GM19452 (cell line): ENCODE results near the gene VPS51.

ENCODE experiments used
- ATAC-seq: cut with Tn5 transposase; IDR thresholded peaks from one replicate; pipeline ENCODE4 v1.9.1; 2021; ENCODE audit not compliant: unreplicated experiment

Gene VPS51

DNA sequence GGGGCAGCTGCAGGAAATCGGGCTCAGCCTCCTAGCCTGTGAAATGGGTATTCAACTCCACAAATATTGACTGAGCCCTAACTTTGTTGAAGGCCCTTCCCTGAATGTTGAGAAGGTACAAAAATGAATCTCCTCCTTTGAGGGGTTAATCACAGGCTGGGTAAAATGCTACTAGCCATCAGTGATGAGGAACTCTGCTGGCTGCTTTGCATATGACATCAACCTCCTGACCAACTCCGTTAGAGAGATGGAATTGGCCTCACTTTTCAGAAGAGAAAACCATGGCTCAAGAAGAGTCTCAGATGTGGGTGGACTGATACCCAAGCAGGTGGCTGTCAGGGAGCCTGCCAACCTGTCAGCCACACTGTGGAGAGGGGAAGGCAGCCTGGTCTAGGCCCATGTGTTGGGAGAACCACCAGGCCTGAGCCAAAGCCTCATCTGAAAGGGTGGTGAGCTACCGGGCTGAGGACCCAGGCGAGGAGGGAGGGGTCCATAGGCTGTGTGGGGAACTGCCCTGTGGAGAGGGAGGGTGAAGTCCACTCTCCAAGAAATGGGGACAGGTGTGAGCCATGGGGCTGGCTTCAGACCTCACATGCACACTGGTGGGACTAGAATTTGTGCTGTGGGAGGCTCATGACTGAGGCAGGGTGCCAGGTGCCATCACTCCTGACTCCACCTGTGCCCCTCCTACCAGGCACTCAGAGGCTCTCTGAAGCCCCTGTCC, 23.9 kb upstream of the VPS51 start:
- no peak for ATAC-seq

DNA sequence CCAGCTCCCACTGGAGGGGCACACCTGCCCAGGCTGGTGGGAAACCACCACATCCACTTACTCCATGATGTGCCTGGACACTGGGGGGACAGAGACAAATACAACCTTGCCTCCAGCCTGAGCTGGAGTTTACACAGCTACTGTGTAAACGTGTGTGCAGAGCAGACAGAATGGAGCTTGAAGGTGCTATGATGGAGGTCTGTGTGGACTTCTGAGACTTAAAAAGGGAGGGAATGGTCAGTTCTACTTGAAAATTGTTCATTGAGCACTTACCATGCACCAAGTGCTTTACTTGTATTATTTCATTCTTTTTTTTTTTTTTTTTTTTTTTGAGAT, 23.4 kb upstream of the VPS51 start:
- ATAC-seq, result no peak

- no peak for ATAC-seq
Measured at GRCh38 chr11:65077451-65077850, 18.6 kb upstream of the VPS51 start.

GRCh38 chr11:65078151-65078550, 17.9 kb upstream of the VPS51 start:
- no peak for ATAC-seq

DNA sequence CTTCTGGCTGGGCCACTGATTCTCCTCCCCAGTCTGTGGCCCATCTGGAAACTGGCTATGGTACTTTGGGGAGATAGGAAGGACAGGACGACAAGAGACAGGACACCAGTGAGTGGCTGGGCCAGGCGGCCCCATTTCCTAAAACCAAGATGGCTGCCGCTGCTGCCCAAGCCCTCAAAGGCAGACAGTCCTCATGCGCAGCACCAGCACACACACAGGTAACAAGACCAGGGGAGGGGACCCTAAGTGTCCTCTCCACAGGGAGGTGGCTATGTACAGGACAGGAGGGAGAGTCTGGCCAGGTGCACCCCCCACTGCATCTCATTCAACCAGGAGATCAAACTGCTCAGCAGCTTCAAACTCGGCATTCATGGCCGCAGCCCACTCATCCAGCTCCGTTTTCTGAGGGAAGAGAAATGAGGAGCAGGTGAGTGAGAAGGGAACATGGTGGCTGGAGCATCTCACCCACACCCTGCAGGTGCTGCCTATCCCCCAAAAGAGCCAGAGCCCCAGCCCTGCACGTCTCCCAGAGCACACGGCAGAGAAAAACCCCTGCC, 17.1 kb upstream of the VPS51 start:
- ATAC-seq, result no peak

DNA sequence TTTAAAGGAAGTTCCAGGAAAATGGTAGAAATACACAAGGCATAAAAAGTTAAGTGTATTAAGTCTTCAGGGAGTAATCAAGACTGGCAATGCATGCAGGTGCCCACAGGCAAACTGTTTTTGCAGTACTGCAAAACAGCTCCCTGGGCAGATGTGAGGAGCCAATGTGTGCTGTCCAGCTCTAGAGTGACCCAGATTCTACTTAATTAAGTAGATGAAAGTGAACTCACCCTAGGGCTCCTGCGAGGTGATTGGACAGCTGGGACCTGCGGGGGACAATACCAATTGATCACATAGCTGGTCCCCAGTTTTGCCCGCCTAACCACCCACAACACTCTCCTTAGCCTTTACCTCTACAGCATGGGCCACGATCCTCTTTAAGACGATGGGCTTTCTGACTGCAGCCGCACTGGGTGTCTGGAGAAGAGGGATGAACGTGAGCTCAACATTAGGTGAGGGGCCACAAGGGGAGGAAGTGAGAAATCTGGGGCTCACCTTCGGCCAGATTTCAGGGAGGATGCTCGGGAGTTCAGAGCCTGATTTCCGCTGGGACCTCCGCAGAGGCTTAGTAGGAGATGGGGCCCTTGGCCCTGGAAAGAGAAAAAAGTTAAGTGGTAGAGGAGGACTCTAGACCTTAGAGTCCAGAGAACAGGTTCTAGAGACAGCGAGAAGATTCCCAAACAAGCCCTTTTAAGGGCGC, 12.7 kb upstream of the VPS51 start:
- ATAC-seq, result no peak

DNA sequence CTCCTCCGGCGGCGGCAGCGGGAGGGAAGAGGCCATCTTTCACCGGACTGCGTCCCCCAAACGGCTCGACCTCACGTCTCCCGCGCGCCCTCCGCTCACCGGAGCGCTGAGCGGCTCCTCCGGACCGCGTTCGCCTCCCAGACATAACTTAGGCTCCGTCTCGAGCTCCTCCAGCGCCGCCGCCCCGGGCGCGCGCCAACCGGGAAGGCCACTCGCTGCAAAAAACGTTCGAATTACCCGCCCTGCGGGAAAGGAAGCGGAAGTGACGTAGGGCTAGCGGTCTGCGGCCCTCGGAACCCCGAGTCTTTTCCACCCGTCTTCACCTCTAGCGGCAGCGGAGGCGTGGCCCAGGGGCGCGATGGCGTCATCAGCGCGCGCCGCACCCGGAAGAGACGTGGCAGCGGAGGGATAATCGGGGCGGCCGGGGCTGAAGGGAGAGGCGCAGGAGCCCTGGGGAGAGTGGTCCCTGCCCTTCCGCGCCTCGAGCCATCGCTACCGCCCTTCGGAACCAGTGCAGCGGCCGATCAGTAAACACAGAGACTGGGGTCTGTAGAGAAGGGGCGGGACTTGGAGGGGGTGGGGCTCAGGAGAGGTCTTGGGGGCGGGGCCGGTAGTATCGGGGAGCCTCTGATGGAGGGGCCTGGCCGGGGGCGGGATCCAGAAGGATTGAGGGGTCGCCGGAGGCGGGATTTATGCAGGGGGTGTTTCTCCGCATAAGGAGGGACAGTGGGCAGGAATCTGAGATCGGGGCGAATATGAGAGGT, 12.0 kb upstream of the VPS51 start, which contains the start of the genes CDCA5 and ZFPL1:
Gene CDCA5, minus strand, starts transcription at position 207 of the 764 bp plus-strand sequence. Its CDS starts 62 bp downstream, at position 145.
Gene ZFPL1, plus strand, starts transcription at position 389 of the 764 bp plus-strand sequence. CDS start 477 bp downstream, outside the sequence.
- ATAC-seq, result peak; percentile 79

GRCh38 chr11:65084598-65085375, 11.2 kb upstream of the VPS51 start:
- no peak for ATAC-seq

DNA sequence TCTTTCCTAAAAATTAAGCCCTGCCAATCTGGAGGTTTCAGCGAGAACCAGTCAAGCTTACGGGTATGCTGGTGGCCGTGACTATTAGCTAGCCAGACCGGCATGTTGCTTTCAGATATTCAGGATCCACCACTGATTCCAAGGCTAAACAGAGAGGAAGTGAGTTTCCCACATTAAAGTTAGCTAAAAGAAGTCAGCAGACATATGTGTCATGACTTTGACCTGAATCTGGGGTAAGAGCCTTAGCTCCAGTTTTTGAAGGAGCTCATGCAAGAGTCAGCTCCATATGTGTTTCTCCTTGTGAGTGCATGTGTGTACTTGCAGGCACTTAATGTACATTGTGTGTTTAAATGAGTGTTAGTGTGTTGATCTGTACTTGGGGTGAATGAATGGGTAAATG, 10.6 kb upstream of the VPS51 start:
- ATAC-seq, result no peak

GRCh38 chr11:65086809-65087208, 9.2 kb upstream of the VPS51 start:
- ATAC-seq, result no peak

DNA sequence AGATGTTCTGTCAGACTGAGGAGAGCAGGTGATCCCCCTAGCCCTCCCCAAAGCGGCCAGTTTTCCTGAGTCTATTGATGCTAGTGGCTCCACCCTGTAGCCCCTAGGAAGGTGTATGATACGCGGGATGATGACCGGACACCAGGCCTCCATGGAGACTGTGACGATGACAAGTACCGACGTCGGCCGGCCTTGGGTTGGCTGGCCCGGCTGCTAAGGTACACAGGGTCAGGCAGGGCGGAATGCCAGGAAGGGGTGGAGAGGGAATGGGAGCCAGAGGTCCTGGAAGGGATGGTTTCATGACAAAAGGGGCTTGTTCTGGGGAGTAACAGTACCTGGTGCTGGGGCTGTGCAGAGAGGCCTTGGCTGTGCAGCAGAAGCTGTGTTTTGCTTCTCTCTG, 8.8 kb upstream of the VPS51 start:
- no peak for ATAC-seq

DNA sequence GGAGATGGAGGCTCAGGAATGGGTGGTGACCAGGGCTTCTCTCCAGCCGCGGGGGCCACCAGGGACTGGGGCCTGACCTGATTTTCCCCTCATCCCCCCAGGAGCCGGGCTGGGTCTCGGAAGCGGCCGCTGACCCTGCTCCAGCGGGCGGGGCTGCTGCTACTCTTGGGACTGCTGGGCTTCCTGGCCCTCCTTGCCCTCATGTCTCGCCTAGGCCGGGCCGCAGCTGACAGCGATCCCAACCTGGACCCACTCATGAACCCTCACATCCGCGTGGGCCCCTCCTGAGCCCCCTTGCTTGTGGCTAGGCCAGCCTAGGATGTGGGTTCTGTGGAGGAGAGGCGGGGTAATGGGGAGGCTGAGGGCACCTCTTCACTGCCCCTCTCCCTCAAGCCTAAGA, 8.2 kb upstream of the VPS51 start:
- ATAC-seq, result no peak

- no peak for ATAC-seq
Measured at GRCh38 chr11:65089621-65090020, 6.4 kb upstream of the VPS51 start.

- no peak for ATAC-seq
Measured at GRCh38 chr11:65090628-65091027, 5.4 kb upstream of the VPS51 start.

DNA sequence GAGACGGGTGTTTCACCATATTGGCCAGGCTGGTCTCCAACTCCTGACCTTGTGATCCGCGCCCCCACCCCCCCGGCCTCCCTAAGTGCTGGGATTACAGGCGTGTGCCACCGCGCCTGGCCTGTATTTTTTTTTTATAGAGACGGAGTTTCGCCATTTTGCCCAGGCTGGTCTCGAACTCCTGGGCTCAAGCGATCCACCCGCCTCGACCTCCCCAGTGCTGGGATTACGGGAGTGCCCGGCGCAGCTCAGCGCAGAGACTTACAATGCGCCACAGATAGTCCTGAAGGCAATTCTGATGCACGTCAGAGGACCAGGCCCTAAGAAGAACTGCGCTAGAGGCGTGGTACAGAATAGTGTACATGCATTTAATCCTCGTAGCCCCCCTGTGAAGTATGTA, 587 bp upstream of the VPS51 start:
- no peak for ATAC-seq

- no peak for ATAC-seq
Measured at GRCh38 chr11:65096926-65097325, 912 bp downstream of the VPS51 start.

GRCh38 chr11:65100674-65101350, 4.8 kb downstream of the VPS51 start:
- ATAC-seq, result no peak

GRCh38 chr11:65102142-65103095, 6.4 kb downstream of the VPS51 start:
- no peak for ATAC-seq

DNA sequence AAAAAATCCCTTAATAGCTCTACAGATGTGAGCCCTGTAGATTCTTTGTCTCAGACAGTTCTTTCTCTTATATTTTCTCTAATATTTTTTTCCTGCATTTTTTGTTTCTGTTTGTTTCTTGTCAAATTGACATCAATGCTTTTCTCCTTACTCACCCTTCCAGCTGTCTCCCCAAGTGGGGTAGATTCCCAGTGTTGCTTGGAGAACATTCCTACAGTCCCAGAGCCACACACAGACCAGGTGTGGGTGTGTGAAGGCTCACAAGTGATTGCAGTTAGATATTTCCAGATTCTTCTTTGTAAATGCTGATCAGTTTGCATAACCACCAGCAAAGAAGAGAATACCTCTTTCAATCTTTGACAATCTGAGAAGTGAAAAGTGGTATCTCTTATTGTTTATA, 7.5 kb downstream of the VPS51 start:
- no peak for ATAC-seq
